Erythroblast (primary cell): ENCODE results near the gene CELA3A.
"Not testable (repeated sequence)": the region's sequence is repeated elsewhere in the genome, so short reads cannot be mapped to it uniquely, and the experiment has no call there.

Experiments
- DNase-seq, 2 experiments: peaks; one replicate each; lab custom pipeline; 2025; lab: John Stamatoyannopoulos, UW
- GATA1 ChIP-seq: IDR thresholded peaks from 2 replicates; pipeline ENCODE4 v1.6.1; 2011; ENCODE audit warnings: low read depth, mild to moderate bottlenecking, control low read depth, low read length, moderate library complexity
- POLR2A ChIP-seq: IDR thresholded peaks from 2 replicates; pipeline ENCODE4 v1.6.1; 2011; ENCODE audit warnings: mild to moderate bottlenecking, low read length

CELA3A gene, protein sequence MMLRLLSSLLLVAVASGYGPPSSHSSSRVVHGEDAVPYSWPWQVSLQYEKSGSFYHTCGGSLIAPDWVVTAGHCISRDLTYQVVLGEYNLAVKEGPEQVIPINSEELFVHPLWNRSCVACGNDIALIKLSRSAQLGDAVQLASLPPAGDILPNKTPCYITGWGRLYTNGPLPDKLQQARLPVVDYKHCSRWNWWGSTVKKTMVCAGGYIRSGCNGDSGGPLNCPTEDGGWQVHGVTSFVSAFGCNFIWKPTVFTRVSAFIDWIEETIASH

DNA sequence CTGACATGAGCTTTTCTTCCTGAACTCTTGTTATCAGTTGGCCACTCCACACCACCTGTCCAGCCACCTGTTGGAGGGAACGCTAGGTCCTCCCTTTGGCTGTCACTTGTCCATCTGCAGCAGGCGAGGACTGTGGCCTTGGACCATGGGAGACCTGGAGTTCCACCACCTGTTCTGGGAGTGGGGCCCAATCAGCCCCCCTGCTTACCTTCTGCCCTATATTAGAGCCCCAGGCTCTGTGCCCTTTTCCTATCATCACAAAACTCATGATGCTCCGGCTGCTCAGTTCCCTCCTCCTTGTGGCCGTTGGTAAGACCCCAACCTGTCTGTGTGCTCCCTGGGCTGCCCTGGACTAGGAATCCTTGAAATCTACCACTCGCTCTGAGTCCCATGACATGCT, at the start of gene CELA3A:
Gene CELA3A (plus strand): TSS at position 249 of the 400 bp plus-strand sequence. CDS start 18 bp downstream, at position 267.
- TF ChIP-seq POLR2A (no peak), GATA1 (no peak)
- DNase-seq = no peak

DNA sequence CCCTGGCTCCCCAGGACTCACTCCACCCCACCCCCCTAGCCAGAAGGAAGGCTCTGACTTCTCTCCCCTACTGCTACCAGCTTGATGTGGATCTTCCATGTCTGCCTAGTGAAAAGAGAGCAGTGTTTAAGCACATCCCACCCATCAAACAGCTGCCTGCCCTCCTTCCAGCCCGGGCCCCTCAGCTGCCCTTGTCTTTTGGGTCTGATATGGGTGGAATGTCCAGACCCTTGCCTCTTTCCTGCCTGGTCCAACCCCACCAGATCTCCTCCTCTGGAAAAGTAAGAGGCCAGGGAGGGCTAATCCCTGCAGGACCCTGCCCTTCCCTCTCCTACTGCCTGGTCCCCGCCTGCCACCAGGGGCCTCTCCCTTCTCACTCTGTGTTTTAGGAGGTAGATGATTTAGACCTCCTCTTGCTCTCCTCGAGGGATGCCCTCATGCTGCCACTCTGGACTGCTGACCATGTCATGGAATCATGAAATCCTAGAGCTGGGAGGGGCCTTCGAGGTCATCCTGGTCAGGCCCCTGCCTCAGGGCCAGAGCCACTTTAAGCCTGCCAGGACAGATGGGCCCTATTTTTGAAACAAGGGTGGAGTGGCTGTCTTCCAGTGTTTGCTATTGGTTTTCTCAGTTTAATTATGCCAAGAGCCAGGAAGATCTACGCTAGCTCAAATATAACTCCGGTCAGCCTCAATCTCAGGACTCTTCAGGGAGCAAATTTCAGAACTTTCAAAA, 48.5 kb upstream of the CELA3A start:
- TF ChIP-seq POLR2A = no peak
- no peak for TF ChIP-seq GATA1
- no peak for DNase-seq

DNA sequence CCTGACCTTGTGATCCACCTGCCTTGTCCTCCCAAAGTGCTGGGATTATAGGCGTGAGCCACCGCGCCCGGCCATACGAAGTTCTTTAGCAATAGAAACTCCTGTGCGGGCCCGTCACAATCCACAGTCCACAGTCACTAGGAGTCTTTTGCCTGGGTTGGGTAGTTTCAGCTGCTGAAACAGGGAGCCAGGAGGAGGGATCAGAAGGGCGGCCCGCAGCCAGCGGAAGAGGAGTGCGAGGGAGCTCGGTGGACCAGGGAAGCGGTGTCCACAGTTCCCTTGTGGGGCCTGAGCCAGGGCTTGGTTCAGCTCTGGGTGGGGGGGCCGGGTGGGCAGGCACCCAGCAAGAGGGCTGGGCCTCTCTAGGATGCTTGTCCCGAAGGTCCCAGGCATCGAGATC, 46.4 kb upstream of the CELA3A start:
- TF ChIP-seq POLR2A = no peak
- TF ChIP-seq GATA1 = no peak

DNA sequence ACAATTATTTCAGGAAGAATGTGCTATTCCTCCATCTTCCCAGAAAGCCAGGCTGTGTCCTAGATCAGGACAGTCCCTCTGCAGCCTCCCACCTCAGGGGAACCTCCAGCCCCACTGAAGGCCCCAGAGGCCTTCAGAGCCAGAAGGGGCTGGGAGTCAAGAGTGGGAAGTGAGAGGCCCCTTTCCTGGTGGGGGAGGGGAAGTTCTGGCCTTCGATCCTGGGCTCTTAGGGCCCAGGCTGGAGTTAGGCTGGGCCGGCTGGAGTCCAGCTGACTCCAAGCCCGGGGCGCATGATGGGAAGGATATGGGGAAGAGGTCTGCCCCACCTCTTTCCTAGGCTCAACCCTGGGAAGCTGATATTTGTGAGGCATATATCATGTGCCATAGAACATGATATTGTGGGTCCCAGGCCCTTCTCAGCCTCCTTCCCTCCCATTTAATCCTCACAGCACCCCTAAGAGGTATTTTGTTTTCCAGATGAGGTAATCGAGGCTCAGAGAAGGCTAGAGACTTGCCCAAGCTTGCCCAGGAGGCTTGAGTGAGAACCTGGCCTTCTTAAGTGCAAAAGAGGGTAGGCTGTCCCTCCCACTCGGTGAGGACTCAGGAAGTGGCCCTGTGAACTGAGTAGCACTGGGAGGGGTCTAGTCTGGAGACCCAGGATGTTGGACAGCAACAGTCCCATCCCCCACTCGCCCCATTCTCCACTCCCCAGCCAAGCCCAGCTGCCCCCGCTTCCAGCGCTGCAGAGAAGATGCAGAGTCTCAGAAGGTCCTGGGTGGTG, 45.8 kb upstream of the CELA3A start:
- TF ChIP-seq GATA1 (no peak), POLR2A (no peak)
- DNase-seq = no peak

More for the DNA sequence above, 46.4 kb upstream of the CELA3A start:
- no peak for DNase-seq

DNA sequence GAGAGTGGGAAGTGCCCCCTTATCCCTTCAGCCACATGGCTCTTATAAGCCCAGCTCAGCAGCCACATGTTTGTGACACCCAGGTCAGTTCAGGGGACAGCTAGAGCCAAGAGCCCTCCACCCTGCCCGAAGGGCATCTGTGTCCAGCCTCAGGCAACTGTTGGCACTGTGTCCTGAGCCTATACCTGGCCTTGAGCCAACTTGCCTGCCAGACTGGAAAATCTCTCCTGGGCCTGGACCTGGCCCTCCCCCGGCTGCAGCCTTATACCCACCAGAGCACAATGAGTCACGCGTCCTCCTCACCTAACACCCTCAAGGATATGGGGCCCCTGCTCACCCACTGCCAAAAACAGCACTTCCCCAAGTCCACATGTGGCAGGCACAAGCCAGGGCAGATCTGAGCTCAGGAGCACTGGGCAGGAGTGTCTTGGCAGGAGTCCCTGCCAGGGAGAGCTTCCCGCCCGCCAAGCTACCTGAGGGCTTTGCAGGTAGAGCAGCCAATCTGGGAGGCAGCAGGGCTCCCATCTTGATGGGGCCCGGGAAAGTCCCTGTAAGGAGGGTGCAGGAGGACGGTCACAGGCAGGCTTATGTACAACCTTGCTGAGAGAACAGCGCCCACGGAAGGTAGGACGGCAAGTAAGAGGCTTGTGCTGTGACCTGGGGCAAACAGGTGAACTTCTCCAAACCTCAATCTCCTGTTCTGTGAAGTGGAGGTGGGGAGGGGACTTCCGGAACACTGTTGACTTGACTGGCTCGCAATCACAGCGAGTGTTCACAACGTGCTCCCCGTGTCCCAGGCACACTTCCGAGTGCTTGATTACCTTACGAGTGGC, 44.5 kb upstream of the CELA3A start:
- TF ChIP-seq GATA1 = no peak
- no peak for TF ChIP-seq POLR2A
- DNase-seq = no peak

DNA sequence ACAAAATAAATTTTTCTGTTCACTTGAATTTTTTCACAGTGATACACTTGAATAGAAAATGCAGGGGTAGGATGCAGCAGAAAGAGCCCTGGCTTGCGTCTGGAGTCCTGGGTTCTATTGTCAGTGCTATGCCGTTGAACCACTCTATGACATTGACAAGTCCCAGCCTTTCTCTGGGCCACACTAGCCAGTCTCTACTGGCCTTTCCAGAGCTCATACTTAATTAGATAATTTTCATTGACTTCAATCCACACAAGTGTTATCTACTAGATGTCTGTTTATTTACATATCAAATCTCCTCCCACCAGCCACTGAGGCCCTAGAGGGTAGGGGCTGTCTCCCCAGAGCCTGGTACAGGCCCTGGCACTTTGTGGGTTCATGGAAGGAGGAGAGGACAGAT, 40.1 kb upstream of the CELA3A start:
- TF ChIP-seq POLR2A = no peak
- no peak for TF ChIP-seq GATA1
- DNase-seq = no peak

DNA sequence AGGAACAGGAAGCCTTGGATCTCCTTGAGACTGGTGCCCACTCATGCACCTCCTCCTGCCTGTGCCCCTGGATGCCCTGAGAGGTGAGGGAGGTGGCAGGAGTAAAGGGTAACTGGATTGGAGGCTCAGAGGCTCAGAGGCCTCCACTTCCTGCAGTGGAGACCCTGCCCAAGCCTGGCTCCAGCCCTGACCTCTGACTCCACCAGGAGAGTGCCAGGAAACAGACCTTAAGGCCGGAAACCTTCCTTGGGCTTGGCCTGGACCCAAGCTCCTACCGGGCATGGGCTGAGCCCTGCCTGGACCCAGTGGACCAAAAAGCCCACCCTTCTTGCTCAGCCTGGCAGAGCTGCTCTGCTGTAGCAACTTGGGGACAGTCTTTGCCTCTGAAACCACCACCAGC, 39.7 kb upstream of the CELA3A start:
- TF ChIP-seq POLR2A (no peak), GATA1 (no peak)
- no peak for DNase-seq

DNA sequence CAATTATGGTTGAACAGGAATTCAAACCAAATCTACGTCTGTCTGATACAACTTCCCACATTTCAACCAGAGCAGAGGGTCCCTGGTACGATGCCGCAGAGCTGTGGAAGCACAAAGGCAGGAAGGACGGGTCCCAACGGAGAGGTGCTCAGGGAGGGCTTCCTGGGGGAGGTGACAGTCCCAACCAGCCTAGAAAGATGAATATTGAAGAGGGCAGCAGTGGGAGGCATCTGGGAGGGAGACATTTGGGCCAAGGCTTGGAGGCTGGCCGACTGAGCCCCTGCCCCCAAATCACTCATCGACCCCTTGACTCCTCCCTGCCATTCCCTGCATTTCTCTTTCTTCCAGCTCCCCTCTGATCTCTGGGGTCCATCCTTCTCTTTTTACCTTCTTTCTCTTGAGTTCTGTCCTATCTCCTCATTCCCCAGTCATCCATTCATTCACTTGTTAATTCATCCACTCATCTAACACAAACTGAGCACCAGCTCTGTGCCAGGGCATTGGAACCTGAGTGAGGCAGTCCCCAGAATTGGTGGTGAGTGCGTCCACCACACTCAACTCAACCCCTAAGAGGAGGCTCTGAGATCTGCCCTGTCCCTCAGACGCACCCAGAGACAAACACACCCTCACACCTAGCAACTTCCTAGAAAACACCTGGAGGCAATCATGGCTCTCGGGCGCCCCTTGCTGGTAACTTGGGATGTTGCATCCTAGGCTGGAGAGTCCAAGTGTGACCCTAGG, 37.8 kb upstream of the CELA3A start:
- peak in 1 of 2 experiments; percentile 90 for DNase-seq
- TF ChIP-seq POLR2A (no peak), GATA1 (no peak)

DNA sequence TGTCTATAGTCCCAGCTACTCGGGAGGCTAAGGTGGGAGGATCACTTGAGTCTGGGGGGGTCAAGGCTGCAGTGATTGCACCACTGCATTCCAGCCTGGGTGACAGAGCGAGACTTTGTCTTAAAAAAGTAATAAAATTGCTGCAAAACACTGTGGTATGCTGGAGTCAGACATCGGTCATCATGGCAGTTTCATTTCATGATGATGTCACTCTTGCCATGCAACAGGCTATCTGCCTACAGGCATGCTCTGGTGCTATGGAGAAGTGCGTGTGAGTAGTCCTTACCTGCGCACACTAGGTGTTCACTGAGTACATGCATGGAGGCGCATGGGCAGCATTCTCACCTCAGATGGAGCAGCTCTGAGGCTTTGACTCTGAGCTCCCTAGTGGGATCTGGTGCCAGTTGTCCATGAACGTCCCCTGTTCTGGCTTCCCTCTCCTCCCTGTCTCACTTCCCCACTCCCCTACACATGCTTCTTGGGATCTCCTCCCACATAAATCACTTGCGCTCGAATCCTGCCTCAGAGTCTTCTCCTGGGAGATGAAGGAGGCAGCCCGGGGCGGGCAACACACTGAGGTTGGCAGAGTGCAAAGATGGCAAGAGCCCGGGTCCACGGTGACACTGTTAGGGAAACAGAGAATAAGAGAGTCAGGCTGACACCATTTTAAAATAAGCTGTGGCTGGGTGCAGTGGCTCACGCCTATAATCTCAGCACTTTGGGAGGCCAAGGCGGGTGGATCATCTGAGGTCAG, 35.0 kb upstream of the CELA3A start:
- TF ChIP-seq GATA1 (no peak), POLR2A (no peak)
- DNase-seq = no peak

DNA sequence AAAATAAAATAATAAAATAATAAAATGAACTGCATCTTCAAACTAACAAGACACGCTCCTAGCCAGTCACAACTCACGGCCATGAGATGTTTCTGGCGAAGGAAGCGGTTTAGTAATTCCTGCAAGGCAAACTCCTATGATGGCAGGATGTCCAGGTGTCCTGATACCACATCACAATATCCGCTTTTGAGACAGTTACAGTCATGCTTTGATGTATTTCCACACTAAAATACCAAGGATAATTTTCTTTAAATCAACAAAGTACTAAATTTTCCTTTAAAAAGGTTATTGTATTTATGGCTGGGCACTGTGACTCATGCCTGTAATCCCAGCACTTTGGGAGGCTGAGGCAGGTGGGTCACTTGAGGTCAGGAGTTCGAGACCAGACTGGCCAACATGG, 34.2 kb upstream of the CELA3A start:
- not testable (repeated sequence) for DNase-seq

DNA sequence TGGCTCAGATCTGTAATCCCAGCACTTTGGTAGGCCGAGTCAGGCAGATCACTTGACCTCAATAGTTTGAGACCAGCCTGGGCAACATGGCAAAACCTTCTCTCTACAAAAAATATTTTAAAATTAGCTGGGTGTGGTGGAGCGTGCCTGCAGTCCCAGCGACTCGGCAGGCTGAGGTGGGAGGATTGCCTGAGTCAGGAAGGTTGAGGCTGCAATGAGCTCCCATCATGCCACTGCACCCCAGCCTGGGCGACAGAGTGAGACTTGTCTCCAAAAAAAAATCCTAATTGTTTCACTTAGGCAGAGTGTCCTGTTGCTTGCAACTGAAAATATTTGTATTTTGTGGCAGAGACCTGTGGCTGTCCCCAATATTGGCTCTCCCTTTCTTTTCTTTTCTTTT, 32.4 kb upstream of the CELA3A start:
- DNase-seq = not testable (repeated sequence)

DNA sequence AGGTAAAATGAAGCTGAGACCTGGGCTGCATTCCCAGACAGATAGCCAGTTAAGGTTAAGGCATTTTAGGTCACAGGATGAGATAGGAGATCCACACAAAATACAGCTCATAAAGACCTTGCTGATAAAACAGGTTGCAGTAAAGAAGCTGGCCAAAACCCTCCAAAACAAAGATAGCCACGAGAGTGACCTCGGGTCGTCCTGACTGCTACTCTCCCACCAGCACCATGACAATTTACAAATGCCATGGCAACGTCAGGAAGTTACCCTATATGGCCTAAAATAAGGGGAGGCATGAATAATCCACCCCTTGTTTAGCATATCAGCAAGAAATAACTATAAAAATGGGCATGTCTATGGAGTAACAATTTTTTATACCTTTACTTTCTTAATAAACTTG, 30.9 kb upstream of the CELA3A start:
- not testable (repeated sequence) for DNase-seq

DNA sequence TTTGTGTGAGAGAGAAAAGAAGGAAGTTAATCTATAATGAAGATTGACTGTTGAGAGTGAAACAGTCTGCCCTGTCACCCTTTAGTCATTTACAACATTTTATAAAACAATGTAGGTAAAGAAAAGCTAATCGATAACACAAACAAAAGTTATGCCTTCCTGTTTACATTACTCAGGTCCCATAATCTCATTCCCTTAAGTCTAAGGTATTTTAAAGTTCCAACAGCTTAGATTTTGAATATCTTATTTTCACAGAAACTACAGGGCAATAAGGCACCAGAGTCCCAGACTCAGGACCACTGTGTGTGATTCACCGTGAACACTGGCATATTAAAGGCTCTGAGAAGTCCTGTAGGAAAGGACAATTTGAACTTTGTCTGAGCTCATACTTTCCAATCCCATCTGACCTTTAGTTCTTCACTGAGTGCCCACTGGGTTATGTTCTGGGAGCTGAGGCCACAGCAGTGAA, 28.4 kb upstream of the CELA3A start:
- not testable (repeated sequence) for DNase-seq

DNA sequence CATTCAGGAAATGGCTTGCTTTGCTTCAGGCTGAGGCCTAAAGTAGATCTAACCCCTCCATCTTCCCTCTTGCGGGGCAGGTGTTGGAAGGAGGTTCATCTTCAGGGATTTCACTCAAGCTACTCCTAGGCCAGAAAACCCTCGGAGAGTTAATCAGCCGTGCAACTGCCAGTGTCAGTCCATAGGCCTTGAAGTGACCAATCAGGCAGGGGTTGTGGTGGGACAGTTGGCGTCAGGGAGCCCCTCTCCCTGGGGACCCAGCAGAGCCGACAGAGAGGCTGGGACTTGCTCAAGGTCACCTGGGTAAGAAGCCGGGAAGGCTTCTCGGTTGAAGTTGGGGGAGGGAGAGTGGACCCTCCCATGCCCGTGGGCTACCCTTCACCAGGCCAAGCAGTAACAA, 27.5 kb upstream of the CELA3A start:
- not testable (repeated sequence) for DNase-seq

DNA sequence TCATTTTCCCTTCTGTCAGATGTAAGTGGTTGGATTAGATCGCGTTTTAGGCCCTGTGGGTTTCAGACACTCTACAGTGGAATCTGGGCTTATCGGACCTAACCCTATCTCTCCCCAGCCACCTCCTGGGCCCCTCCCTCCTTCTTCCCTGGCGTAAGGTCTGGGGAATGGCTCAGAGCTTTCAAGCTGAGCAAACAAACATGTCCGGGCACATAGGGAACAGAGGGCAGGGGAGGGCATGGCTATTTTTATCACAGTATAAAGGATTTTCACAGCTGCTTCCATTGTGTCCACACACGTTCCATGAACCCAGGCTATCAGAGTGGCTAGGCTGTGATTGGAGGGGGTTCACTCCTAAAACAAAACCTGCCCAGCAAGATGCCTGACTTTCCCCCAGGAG, 26.8 kb upstream of the CELA3A start:
- not testable (repeated sequence) for DNase-seq

DNA sequence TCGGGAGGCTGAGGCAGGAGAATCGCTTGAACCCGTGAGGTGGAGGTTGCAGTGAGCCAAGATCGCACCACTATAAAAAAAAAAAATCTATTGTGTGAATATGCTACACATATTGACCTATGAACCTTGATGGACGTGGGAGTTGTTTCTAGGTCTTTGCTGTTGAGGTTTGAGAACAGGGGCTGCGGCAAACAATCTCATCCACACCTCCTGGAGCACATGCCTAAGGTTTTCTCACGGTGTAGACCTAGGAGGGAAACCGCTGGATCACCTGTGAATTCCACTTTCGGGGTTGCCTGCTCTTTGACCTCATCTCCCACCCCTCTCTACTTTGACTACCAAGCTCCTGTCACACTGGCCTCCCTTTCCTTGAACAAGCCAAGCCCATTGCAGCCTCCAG, 26.2 kb upstream of the CELA3A start:
- not testable (repeated sequence) for DNase-seq

DNA sequence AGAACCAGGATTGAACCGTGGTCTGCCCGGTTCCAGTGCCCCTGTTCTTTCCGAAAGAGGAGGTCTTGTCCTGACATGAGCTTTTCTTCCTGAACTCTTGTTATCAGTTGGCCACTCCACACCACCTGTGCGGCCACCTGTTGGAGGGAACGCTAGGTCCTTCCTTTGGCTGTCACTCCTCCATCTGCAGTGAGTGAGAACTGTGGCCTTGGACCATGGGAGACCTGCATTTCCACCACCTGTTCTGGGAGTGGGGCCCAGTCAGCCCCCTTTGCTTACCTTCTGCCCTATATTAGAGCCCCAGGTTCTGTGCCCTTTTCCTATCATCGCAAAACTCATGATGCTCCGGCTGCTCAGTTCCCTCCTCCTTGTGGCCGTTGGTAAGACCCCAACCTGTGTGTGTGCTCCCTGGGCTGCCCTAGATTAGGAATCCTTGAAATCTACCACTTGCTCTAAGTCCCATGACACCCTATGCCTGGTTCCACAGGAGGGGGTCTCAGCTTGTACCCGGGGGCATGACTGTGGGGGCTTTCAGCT, 24.7 kb upstream of the CELA3A start, which contains the start of gene CELA3B:
Gene CELA3B (plus strand): TSS at position 320 of the 537 bp plus-strand sequence. CDS start 18 bp downstream, at position 338.
- not testable (repeated sequence) for DNase-seq

DNA sequence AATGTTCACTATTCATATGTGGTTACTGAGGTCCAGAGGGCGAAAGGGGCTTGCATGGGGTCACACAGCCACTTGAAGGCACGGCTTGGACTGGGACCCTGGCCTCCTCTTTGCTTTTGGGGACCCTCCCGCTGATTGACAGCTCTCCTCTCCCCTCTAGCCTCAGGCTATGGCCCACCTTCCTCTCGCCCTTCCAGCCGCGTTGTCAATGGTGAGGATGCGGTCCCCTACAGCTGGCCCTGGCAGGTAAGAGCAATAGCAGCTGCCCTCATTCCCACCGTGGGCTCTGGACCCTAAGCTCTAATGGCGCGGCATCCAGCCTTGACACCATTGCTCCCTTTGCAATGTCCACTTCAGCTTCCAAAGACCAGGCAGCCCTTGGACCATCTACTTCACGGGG, 23.2 kb upstream of the CELA3A start:
- DNase-seq = not testable (repeated sequence)
